H1 (cell line): ENCODE data around the gene METRNL. TPM values are rescaled to one million over a fixed set of nuclear protein-coding genes. Genes with fewer than 3 reads are reported as not detected.

ENCODE experiments used
- CHD7 ChIP-seq: fragments of 300-600 bp; sonication (generic); IDR thresholded peaks from 2 replicates; pipeline ENCODE4 v1.7.1; 2012; ENCODE audit warnings: low read length, moderate library complexity, mild to moderate bottlenecking, inconsistent platforms; ENCODE audit not compliant: insufficient replicate concordance
- HDAC2 ChIP-seq, 2 experiments: fragments of 300-600 bp in 1 of 2; sonication (generic) in 1 of 2; IDR thresholded peaks; 2 replicates each; pipeline ENCODE4 v1.6.1; 2011 to 2012; ENCODE audit warnings: low read depth in 2 of 2, low read length in 2 of 2, mild to moderate bottlenecking in 2 of 2, moderate library complexity in 2 of 2, borderline replicate concordance in 1 of 2, inconsistent platforms in 1 of 2
- KDM1A ChIP-seq: fragments of 200-600, 300-600 bp; sonication (generic); IDR thresholded peaks from 2 replicates; pipeline ENCODE4 v1.7.1; 2016; ENCODE audit warnings: mild to moderate bottlenecking, low read length, borderline replicate concordance
- RNF2 ChIP-seq: fragments of 200-900, 300-1000 bp; sonication (generic); IDR thresholded peaks from 2 replicates; pipeline ENCODE4 v1.7.1; 2016; ENCODE audit warnings: borderline replicate concordance, low read depth, mild to moderate bottlenecking, antibody characterized with exemption, low read length; ENCODE audit not compliant: poor library complexity, severe bottlenecking; ENCODE audit errors: missing control alignments
- polyA plus RNA-seq, 7 experiments: library from polyadenylated mRNA; depleted of rRNA in 3 of 7; stranded (reverse) in 5 of 7; unstranded in 2 of 7; fragments of >200 nt in 5 of 7; fragments of 200-250 nt in 2 of 7; gene quantifications; 1 replicate in 5 of 7; 2 replicates in 1 of 7; 4 replicates in 1 of 7; pipeline versions ENCODE4 v1.2.1 to v1.2.3, GENCODE V29; 2011 to 2013; ENCODE audit warnings: missing spikeins in 2 of 7, mixed read lengths in 2 of 7
- total RNA-seq: library from RNA; stranded (reverse); fragmentation: NEBNext Ultra II Directional; extraction: Animal tissue kit (Norgen Biotek cat#: 25700); gene quantifications from 2 replicates; pipeline ENCODE4 v1.2.1, GENCODE V29; 2021

Gene METRNL
- total and polyA plus RNA-seq, 2 of the 8 experiments (the other 6 are each of a cell fraction or from before 2014, with no cell fraction given): 13.9 to 14.2 TPM

DNA sequence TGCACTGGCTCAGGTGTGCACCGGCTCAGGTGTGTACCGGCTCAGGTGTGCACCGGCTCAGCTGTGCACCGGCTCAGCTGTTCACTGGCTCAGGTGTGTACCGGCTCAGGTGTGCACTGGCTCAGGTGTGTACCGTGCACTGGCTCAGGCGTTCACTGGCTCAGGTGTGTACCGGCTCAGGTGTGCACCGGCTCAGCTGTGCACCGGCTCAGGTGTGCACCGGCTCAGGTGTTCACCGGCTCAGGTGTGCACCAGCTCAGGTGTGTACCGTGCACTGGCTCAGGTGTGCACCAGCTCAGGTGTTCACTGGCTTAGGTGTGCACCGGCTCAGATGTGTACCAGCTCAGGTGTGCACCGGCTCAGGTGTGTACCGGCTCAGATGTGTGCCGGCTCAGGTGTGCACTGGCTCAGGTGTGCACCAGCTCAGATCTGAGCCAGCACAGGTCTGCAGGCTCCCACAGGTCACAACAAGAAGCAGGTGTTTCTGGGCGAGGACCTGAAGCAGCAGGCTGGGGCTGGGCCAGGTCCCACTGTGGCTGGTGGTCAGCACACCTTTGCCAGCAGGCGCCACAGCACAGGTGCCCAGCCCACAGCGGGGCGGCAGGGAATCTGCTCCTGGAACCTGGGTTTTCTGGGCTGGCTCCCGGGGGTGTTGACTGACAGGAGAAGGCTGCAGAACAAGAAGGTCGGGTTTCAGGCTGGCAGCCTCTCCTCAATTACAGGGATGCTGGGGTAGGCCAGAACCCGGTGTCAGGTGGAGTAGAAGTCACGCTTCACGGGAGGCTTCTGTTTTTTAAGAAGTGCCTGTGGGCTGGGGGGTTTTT lies 17.2 kb downstream of the METRNL start (continued):
- TF ChIP-seq CHD7: no peak
- TF ChIP-seq HDAC2 (IDR thresholded peaks at IDR 0.05; ENCODE audit: borderline replicate concordance in 1 of 2, low read depth in 2 of 2, low read length in 2 of 2): no peak
- TF ChIP-seq RNF2: no peak
- TF ChIP-seq KDM1A: peak; percentile 44; the same call in 1 of the 2 replicates
